Subcutaneous adipose tissue (tissue), 4 donors: ENCODE measurements around the gene AGBL3. TPM values are rescaled to one million over a fixed set of nuclear protein-coding genes. Genes with fewer than 3 reads are reported as not detected.

Source experiments
- total RNA-seq, 4 donors: library from RNA; depleted of rRNA; stranded (reverse); fragments of >200 nt; gene quantifications; one replicate each; pipeline ENCODE4 v1.1.0, GENCODE V29; 2016
- TF ChIP-seq, protein P1 (sequence below): fragments of 450-650 bp; IDR thresholded peaks from one replicate; pipeline ENCODE4 v1.5.1; 2016; ENCODE audit warnings: low read depth, mild to moderate bottlenecking, control low read depth, antibody characterized with exemption, moderate library complexity

The AGBL3 gene
- total RNA-seq, 4 donors from 2014 or later: 2.9 to 4.9 (median 3.6) TPM

GRCh38 chr7:134942690-134943466 lies 43.4 kb upstream of the AGBL3 start:
- TF ChIP-seq, protein P1, sequence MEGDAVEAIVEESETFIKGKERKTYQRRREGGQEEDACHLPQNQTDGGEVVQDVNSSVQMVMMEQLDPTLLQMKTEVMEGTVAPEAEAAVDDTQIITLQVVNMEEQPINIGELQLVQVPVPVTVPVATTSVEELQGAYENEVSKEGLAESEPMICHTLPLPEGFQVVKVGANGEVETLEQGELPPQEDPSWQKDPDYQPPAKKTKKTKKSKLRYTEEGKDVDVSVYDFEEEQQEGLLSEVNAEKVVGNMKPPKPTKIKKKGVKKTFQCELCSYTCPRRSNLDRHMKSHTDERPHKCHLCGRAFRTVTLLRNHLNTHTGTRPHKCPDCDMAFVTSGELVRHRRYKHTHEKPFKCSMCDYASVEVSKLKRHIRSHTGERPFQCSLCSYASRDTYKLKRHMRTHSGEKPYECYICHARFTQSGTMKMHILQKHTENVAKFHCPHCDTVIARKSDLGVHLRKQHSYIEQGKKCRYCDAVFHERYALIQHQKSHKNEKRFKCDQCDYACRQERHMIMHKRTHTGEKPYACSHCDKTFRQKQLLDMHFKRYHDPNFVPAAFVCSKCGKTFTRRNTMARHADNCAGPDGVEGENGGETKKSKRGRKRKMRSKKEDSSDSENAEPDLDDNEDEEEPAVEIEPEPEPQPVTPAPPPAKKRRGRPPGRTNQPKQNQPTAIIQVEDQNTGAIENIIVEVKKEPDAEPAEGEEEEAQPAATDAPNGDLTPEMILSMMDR: no peak

- TF ChIP-seq, protein P1: no peak
Observed at GRCh38 chr7:134943785-134944400, 42.4 kb upstream of the AGBL3 start.

GRCh38 chr7:134945691-134946090 lies 40.6 kb upstream of the AGBL3 start:
- TF ChIP-seq, protein P1: no peak

- TF ChIP-seq, protein P1: no peak
Observed at GRCh38 chr7:134946260-134946659, 40.0 kb upstream of the AGBL3 start.

- TF ChIP-seq, protein P1: no peak
Observed at GRCh38 chr7:134947329-134947728, 39.0 kb upstream of the AGBL3 start.

DNA sequence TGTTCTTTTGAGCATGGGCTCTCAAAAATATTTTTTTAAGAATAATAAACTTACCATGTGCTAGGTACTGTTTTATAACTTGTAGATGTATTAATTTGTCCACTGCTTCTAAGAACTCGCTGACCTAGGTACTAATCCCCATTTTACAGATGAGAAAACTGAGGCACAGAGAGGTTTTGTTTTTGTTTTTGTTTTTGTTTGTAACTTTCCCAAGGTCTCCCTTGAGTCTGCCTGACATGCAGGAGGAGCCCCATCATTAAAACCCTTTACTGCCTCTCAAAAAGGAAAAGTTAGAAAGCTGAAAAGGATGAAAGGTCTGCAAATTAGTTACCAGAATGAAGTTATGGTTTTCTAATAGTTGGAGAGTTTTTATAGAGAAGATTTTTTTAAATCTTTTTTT lies 38.5 kb upstream of the AGBL3 start:
- TF ChIP-seq, protein P1: no peak

DNA sequence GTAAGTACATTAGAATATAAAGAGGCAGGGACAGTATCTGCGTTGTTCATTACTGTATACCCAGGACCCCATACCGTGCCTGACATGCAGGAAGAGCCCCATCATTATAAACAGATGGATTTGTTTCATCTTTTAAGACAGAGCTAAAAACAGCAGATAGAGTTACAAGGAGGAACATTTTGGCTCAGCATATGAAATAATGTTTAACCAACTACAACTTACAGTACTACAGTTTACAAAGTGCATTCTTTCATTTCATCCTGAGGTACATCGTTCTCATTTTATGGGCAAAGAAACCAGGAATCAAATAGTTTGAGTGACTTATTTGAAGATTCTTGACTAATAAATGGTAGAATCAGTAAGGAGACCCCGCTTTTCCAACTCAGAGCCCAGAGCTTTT lies 38.1 kb upstream of the AGBL3 start:
- TF ChIP-seq, protein P1: no peak
